H9 (cell line): ENCODE data around the gene CADM1. TPM values are rescaled to one million over a fixed set of nuclear protein-coding genes. Genes with fewer than 3 reads are reported as not detected.

Experiments
- DNase-seq: peaks from one replicate; pipeline ENCODE4 v3.0.0-alpha.2; 2017
- H2AFZ ChIP-seq: one replicate; pipeline ENCODE4 v1.6.1; 2013; ENCODE audit warnings: mild to moderate bottlenecking, low read length, control low read depth, moderate library complexity
- H2AK5ac ChIP-seq: 2 replicates; pipeline ENCODE4 v1.6.1; 2013; ENCODE audit warnings: low read length, control low read depth, mixed read lengths; ENCODE audit not compliant: insufficient read length
- H2BK120ac ChIP-seq: one replicate; pipeline ENCODE4 v1.6.1; 2013; ENCODE audit warnings: low read depth, mild to moderate bottlenecking, low read length, control low read depth, inconsistent platforms; ENCODE audit not compliant: poor library complexity, severe bottlenecking
- H2BK12ac ChIP-seq: 2 replicates; pipeline ENCODE4 v1.6.1; 2013; ENCODE audit warnings: low read length, control low read depth, mixed read lengths, low read depth; ENCODE audit not compliant: insufficient read length
- H2BK15ac ChIP-seq: 2 replicates; pipeline ENCODE4 v1.6.1; 2013; ENCODE audit warnings: low read depth, low read length, control low read depth
- H2BK20ac ChIP-seq: one replicate; pipeline ENCODE4 v1.6.1; 2013; ENCODE audit warnings: low read depth, mild to moderate bottlenecking, low read length, control low read depth, inconsistent platforms; ENCODE audit not compliant: poor library complexity, severe bottlenecking
- H2BK5ac ChIP-seq: 2 replicates; pipeline ENCODE4 v1.6.1; 2013; ENCODE audit warnings: low read length, control low read depth, mixed read lengths; ENCODE audit not compliant: insufficient read length
- H3K14ac ChIP-seq: 2 replicates; pipeline ENCODE4 v1.6.1; 2013; ENCODE audit warnings: low read length, control low read depth; ENCODE audit not compliant: insufficient read depth
- H3K18ac ChIP-seq: 2 replicates; pipeline ENCODE4 v1.6.1; 2013; ENCODE audit warnings: low read depth, mild to moderate bottlenecking, mixed read lengths, low read length, control low read depth; ENCODE audit not compliant: insufficient read length
- H3K23ac ChIP-seq: 2 replicates; pipeline ENCODE4 v1.6.1; 2013; ENCODE audit warnings: low read length, control low read depth, mixed read lengths, low read depth; ENCODE audit not compliant: insufficient read length
- H3K23me2 ChIP-seq: 2 replicates; pipeline ENCODE4 v1.6.1; 2013; ENCODE audit warnings: low read depth, mild to moderate bottlenecking, mixed read lengths, low read length, control low read depth; ENCODE audit not compliant: insufficient read length, poor library complexity, severe bottlenecking
- H3K27ac ChIP-seq: 2 replicates; pipeline ENCODE4 v1.5.1; 2013; ENCODE audit warnings: low read length, control low read depth, mixed read lengths, low read depth; ENCODE audit not compliant: insufficient read length
- H3K27me3 ChIP-seq: 2 replicates; pipeline ENCODE4 v1.6.1; 2013; ENCODE audit warnings: low read length, control low read depth, inconsistent platforms; ENCODE audit not compliant: insufficient read depth
- H3K4ac ChIP-seq: 2 replicates; pipeline ENCODE4 v1.6.1; 2013; ENCODE audit warnings: low read depth, mild to moderate bottlenecking, control low read depth, inconsistent platforms, low read length, moderate library complexity
- H3K4me1 ChIP-seq: 2 replicates; pipeline ENCODE4 v1.6.1; 2013; ENCODE audit warnings: low read length, control low read depth, inconsistent platforms; ENCODE audit not compliant: insufficient read depth
- H3K4me2 ChIP-seq: 2 replicates; pipeline ENCODE4 v1.6.1; 2013; ENCODE audit warnings: low read length, control low read depth, mixed read lengths; ENCODE audit not compliant: insufficient read length, insufficient read depth
- H3K56ac ChIP-seq: 2 replicates; pipeline ENCODE4 v1.6.1; 2013; ENCODE audit warnings: low read depth, mild to moderate bottlenecking, mixed read lengths, low read length, control low read depth; ENCODE audit not compliant: insufficient read length
- H3K79me1 ChIP-seq: 2 replicates; pipeline ENCODE4 v1.6.1; 2013; ENCODE audit warnings: low read depth, mild to moderate bottlenecking, moderate library complexity, low read length, control low read depth, inconsistent platforms; ENCODE audit not compliant: insufficient read depth, poor library complexity, severe bottlenecking
- H3K79me2 ChIP-seq: 2 replicates; pipeline ENCODE4 v1.6.1; 2013; ENCODE audit warnings: low read length, control low read depth, inconsistent platforms; ENCODE audit not compliant: insufficient read depth
- H3K9ac ChIP-seq: 2 replicates; pipeline ENCODE4 v1.6.1; 2013; ENCODE audit warnings: low read length, control low read depth, mixed read lengths; ENCODE audit not compliant: insufficient read length; ENCODE audit errors: extremely low read depth
- H3K9me3 ChIP-seq: one replicate; pipeline ENCODE4 v1.6.1; 2013; ENCODE audit warnings: low read depth, low read length, inconsistent platforms; ENCODE audit not compliant: control insufficient read depth
- H3T11ph ChIP-seq: one replicate; pipeline ENCODE4 v1.6.1; 2013; ENCODE audit warnings: mild to moderate bottlenecking, low read length, control low read depth, inconsistent platforms
- H4K20me1 ChIP-seq: one replicate; pipeline ENCODE4 v1.6.1; 2013; ENCODE audit not compliant: control insufficient read depth, insufficient read length, insufficient read depth
- H4K5ac ChIP-seq: 2 replicates; pipeline ENCODE4 v1.6.1; 2013; ENCODE audit warnings: low read depth, mild to moderate bottlenecking, mixed read lengths, low read length, control low read depth; ENCODE audit not compliant: insufficient read length
- H4K8ac ChIP-seq: replicated peaks from 2 replicates; pipeline ENCODE4 v1.6.1; 2013; ENCODE audit warnings: low read length, control low read depth, mixed read lengths, low read depth; ENCODE audit not compliant: insufficient read length
- H4K91ac ChIP-seq: 2 replicates; pipeline ENCODE4 v1.6.1; 2013; ENCODE audit warnings: low read depth, mild to moderate bottlenecking, moderate library complexity, mixed read lengths, low read length, control low read depth; ENCODE audit not compliant: insufficient read length
- H3K27ac Mint-ChIP-seq, 3 experiments: 2 replicates in 2 of 3; 3 replicates in 1 of 3; pipeline ENCODE4 v1.8.0; 2020 to 2021; ENCODE audit warnings: mixed read lengths in 3 of 3, mild to moderate bottlenecking in 1 of 3, moderate library complexity in 1 of 3
- H3K27me3 Mint-ChIP-seq: 2 replicates; pipeline ENCODE4 v1.8.0; 2021; ENCODE audit warnings: low read depth, mild to moderate bottlenecking, moderate library complexity, mixed read lengths
- H3K36me3 Mint-ChIP-seq, 3 experiments: 2 replicates in 2 of 3; 3 replicates in 1 of 3; pipeline ENCODE4 v1.8.0; 2020 to 2021; ENCODE audit warnings: low read depth in 3 of 3, mixed read lengths in 3 of 3; ENCODE audit not compliant: insufficient read depth in 1 of 3
- H3K4me1 Mint-ChIP-seq, 2 experiments: 2 replicates each; pipeline ENCODE4 v1.8.0; 2020; ENCODE audit warnings: mixed read lengths in 2 of 2
- H3K4me3 Mint-ChIP-seq, 2 experiments: 2 replicates in 1 of 2; 3 replicates in 1 of 2; pipeline ENCODE4 v1.8.0; 2020 to 2021; ENCODE audit warnings: mild to moderate bottlenecking in 2 of 2, mixed read lengths in 2 of 2, moderate library complexity in 1 of 2
- H3K9me3 Mint-ChIP-seq, 2 experiments: 2 replicates in 1 of 2; 3 replicates in 1 of 2; pipeline ENCODE4 v1.8.0; 2020; ENCODE audit warnings: mild to moderate bottlenecking in 2 of 2, mixed read lengths in 2 of 2, moderate library complexity in 1 of 2
- WGBS: extraction: QIAGEN DNeasy Blood & Tissue Kit; methylation state at CpG from one replicate; pipeline ENCODE4 v1.1.7; 2013; ENCODE audit warnings: missing lambda C conversion rate, low lambda C conversion rate, mixed read lengths; ENCODE audit not compliant: insufficient read length; ENCODE audit errors: extremely low coverage; 5-methylcytosine and 5-hydroxymethylcytosine counted together
- total RNA-seq: library from RNA; stranded (reverse); gene quantifications from 2 replicates; pipeline ENCODE4 v1.2.1, GENCODE V29; 2021
- TF ChIP-seq, protein P1 (sequence below): fragments of 200-600 bp; sonication (generic); conservative IDR thresholded peaks from 3 replicates; pipeline ENCODE4 v1.8.0; 2021; ENCODE audit warnings: antibody characterized with exemption, mild to moderate bottlenecking

Gene CADM1
- total RNA-seq, 1 experiment from 2014 or later = 11.9 TPM

DNA sequence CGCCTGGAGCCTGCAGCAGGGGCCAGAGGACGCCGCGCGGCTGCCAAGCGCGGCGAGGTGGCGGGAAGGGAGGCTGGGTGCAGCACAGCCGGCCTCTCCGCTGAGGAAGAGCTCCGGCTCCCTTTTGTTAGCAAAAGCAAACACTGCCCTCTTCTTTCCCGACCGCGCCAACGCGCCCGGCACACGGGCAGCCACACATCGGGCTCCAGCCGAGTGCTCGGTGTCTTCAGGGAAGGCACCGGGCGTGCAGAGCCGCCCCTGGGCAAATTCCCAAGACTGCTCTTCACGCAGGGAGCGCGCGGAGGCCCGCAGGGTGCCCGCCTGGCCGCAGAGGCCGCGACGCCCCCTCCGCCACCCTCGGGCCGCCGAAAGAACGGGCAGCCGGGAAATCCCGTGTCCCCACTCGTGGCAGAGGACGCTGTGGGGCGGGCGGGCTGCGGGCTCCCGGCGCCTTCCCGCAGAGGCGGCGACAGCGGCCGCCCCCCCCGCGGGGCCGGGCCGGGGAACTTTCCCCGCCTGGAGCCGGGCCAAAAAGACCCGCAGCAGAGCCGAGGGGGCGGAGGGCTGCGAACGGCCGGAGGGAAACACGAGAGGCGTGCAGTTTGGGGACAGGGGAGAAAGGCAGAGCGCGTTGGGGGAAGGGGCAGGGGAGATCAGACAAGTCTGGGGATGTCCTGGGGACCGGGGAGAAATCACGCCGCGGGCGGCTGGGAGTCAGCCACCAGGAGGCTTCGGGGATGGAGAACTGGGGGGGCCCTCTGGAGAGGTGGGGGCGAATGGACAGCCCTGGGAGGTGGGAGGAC, 931 bp downstream of the CADM1 start:
- peaks cover 53% of the 10 kb centered on the region for H3K27me3 Mint-ChIP-seq
- Histone ChIP-seq H2BK5ac (no peak overlapping the region), H3K9ac (no peak overlapping the region), H3K27ac (no peak overlapping the region), H3K79me1 (no peaks in the 10 kb centered on the region), H2BK120ac (no peak overlapping the region), H3K9me3 (no peaks in the 10 kb centered on the region), H3K23ac (no peak overlapping the region), H4K5ac (no peak overlapping the region), H4K20me1 (no peaks in the 10 kb centered on the region), H3K56ac (no peak overlapping the region), H4K91ac (no peak overlapping the region), H2AFZ (no peak overlapping the region), H3K4me1 (no peaks in the 10 kb centered on the region), H3T11ph (no peak overlapping the region), H4K8ac (no peak overlapping the region), H2AK5ac (no peak overlapping the region), H3K4me2 (peak overlapping the region; percentile 78), H3K79me2 (no peaks in the 10 kb centered on the region), H2BK12ac (no peak overlapping the region), H3K14ac (no peak overlapping the region), H2BK20ac (no peak overlapping the region), H3K4ac (no peak overlapping the region), H2BK15ac (no peak overlapping the region; the same call in 1 of the 2 replicates), H3K27me3 (peaks cover 21% of the 10 kb centered on the region; the same call in 1 of the 2 replicates), H3K18ac (no peak overlapping the region), H3K23me2 (peaks cover 24% of the 10 kb centered on the region)
- peak overlapping the region; percentile 71 to 89; a peak in 4 of 5 replicates for H3K4me3 Mint-ChIP-seq
- no CpG with 5 or more reads among the region's 77 CpGs for WGBS
- TF ChIP-seq, protein P1, sequence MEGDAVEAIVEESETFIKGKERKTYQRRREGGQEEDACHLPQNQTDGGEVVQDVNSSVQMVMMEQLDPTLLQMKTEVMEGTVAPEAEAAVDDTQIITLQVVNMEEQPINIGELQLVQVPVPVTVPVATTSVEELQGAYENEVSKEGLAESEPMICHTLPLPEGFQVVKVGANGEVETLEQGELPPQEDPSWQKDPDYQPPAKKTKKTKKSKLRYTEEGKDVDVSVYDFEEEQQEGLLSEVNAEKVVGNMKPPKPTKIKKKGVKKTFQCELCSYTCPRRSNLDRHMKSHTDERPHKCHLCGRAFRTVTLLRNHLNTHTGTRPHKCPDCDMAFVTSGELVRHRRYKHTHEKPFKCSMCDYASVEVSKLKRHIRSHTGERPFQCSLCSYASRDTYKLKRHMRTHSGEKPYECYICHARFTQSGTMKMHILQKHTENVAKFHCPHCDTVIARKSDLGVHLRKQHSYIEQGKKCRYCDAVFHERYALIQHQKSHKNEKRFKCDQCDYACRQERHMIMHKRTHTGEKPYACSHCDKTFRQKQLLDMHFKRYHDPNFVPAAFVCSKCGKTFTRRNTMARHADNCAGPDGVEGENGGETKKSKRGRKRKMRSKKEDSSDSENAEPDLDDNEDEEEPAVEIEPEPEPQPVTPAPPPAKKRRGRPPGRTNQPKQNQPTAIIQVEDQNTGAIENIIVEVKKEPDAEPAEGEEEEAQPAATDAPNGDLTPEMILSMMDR = peak; percentile 46; the same call in 2 of the 3 replicates
- no peaks in the 10 kb centered on the region for H3K36me3 Mint-ChIP-seq
- H3K27ac Mint-ChIP-seq = peak overlapping the region in 1 of 3 experiments; percentile 67; a peak in 1 of 7 replicates
- H3K4me1 Mint-ChIP-seq = peaks cover 10 to 13% of the 10 kb centered on the region in 2 experiments
- no peaks in the 10 kb centered on the region for H3K9me3 Mint-ChIP-seq
- peak; percentile 63 for DNase-seq
